ENCODE data around the gene ZSWIM8.

The ZSWIM8 gene

GRCh38 chr10:73840403-73841060, 55.1 kb downstream of the ZSWIM8 start:
- no peaks in the 10 kb centered on the region for H3K9me3 ChIP-seq (ENCODE audit: insufficient read depth, low read depth, low read length)
- no peak overlapping the region for H3K4me3 ChIP-seq (ENCODE audit: low read length)
- no peak overlapping the region for H3K27ac ChIP-seq (ENCODE audit: low read length)
- H3K9ac ChIP-seq (ENCODE audit: low read depth, low read length) = no peak overlapping the region
- peaks cover 80% of the 10 kb centered on the region for H3K36me3 ChIP-seq (ENCODE audit: insufficient read depth, low read depth, low read length)
- H3K4me1 ChIP-seq (ENCODE audit: insufficient read depth, low read length) = no peaks in the 10 kb centered on the region
- no peaks in the 10 kb centered on the region for H3K27me3 ChIP-seq (ENCODE audit: insufficient read depth, low read length)

DNA sequence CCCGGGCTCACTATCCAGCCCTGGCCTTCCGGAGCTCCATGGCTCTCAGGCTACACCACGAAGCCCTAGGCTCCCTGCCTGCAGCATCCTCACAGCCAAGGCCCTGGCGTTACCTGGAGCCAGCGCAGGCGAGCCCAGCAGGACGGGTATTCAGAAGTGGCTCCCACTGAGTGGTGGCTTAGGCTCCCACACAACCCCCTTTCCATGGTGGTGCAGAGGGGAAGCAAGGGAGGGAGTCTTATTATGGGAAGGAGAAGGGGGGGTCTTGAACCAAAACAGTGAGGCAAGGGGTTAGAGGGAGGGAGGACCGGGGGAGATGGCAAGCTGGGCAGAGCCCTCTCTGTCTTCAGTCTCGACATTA, 55.6 kb downstream of the ZSWIM8 start:
- H3K36me3 ChIP-seq (ENCODE audit: insufficient read depth, low read depth, low read length) = peaks cover 82% of the 10 kb centered on the region
- no peaks in the 10 kb centered on the region for H3K9me3 ChIP-seq (ENCODE audit: insufficient read depth, low read depth, low read length)
- H3K9ac ChIP-seq (ENCODE audit: low read depth, low read length) = no peak overlapping the region

DNA sequence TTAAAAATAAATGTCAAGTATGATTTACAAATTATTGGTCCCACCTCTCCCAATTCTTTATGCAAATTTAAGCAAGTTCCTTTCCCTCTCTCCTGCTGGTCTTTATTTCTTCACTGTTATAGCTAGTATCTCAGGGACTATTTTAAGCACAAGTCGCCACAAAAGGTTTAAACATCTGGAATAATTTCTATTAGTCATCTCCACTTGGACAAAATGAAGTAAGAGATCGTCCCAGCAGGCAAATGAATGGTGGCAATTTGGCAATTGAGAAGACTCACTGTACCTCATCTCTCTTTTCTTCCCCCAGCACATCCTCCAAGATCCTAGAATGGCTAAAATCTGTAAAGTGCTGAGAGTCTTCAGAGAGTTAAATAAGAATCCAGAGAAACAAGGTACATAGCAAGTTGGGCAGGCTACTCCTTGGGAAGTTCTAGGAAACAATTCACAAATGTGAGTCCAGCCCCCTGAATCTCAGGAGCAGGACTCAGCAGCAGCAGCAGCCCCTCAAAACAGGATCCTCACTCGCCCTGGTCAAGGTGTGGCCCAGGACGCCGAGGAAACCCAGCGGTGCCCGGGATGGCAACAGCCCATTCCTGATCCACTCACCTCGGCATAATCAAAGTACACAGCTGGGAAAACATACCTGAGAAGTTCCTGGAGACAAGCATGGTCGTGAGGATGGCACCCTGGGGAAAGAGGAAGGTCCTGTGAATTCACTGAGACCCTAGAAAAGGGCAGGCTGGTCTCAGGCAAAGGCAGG, 56.3 kb downstream of the ZSWIM8 start:
- Histone ChIP-seq H3K9me3 (ENCODE audit: insufficient read depth, low read depth, low read length) (no peaks in the 10 kb centered on the region), H3K4me1 (ENCODE audit: insufficient read depth, low read length) (no peaks in the 10 kb centered on the region), H3K27ac (ENCODE audit: low read length) (no peak overlapping the region), H3K4me3 (ENCODE audit: low read length) (no peak overlapping the region), H3K27me3 (ENCODE audit: insufficient read depth, low read length) (no peaks in the 10 kb centered on the region), H3K36me3 (ENCODE audit: insufficient read depth, low read depth, low read length) (peaks cover 82% of the 10 kb centered on the region), H3K9ac (ENCODE audit: low read depth, low read length) (no peak overlapping the region)

More for the DNA sequence above, 55.6 kb downstream of the ZSWIM8 start:
- Histone ChIP-seq H3K4me3 (ENCODE audit: low read length) (no peak overlapping the region), H3K4me1 (ENCODE audit: insufficient read depth, low read length) (no peaks in the 10 kb centered on the region), H3K27ac (ENCODE audit: low read length) (no peak overlapping the region), H3K27me3 (ENCODE audit: insufficient read depth, low read length) (no peaks in the 10 kb centered on the region)

DNA sequence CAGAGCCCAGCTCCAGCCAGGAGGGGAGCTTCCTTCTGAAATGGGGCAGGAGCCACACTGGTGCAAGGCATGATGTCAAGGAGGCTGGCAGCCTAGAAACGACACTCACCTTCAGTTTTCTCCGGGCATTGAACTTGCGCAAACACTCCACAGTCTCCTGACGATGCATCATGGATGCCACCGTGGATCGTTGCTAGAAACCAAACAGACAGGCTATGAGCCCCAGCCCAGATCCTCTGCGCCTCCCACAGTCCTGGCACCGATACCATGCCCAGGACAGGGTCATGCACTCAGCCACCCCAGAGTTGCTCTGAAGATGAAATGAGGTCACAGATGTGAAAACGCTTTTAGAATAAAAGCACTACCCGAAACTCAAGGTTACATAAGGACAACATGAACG, 56.9 kb downstream of the ZSWIM8 start:
- H3K4me1 ChIP-seq (ENCODE audit: insufficient read depth, low read length) = no peaks in the 10 kb centered on the region
- H3K9ac ChIP-seq (ENCODE audit: low read depth, low read length) = no peak overlapping the region
- H3K27ac ChIP-seq (ENCODE audit: low read length) = no peak overlapping the region
- no peak overlapping the region for H3K4me3 ChIP-seq (ENCODE audit: low read length)
- H3K36me3 ChIP-seq (ENCODE audit: insufficient read depth, low read depth, low read length) = peaks cover 82% of the 10 kb centered on the region
- no peaks in the 10 kb centered on the region for H3K27me3 ChIP-seq (ENCODE audit: insufficient read depth, low read length)
- no peaks in the 10 kb centered on the region for H3K9me3 ChIP-seq (ENCODE audit: insufficient read depth, low read depth, low read length)

DNA sequence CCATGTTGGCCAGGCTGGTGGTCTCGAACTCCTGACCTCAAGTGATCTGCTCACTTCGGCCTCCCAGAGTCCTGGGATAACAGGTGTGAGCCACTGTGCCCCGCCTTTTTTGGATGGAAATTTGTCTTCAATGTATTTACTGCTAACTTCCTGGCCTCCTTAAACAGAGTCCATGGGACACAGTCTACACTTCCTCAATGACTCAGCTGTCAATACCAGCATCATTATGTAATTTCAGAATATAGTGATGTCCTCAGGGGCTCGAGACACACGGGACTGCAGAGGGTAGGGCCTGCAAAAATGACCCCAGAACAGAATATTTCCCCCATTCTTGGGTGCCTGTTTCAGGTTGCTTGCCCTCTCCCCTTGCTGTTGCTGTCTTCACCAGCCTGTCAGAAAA, 57.9 kb downstream of the ZSWIM8 start:
- Histone ChIP-seq H3K9me3 (ENCODE audit: insufficient read depth, low read depth, low read length) (no peaks in the 10 kb centered on the region), H3K27me3 (ENCODE audit: insufficient read depth, low read length) (no peaks in the 10 kb centered on the region), H3K4me1 (ENCODE audit: insufficient read depth, low read length) (no peaks in the 10 kb centered on the region), H3K4me3 (ENCODE audit: low read length) (no peak overlapping the region), H3K36me3 (ENCODE audit: insufficient read depth, low read depth, low read length) (peaks cover 82% of the 10 kb centered on the region), H3K9ac (ENCODE audit: low read depth, low read length) (no peak overlapping the region), H3K27ac (ENCODE audit: low read length) (no peak overlapping the region)

DNA sequence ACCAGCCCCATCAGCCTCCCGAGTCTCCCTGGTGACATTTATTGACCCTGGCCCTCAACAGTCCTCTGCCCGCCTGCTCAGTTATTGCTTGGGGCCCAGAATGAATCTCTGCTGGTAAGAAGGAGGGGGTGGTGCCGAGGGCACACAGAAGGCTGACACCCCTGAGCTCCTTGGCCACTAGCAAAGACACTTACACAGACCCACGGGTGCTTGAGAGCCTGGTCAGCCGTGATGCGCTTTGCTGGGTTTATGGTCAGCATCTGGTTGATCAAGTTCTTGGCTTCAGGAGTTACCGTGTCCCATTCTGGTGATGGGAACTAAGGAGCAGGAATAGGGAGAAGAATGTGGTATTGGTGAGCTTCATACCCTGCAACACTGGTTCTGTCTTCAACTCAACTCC, 61.6 kb downstream of the ZSWIM8 start:
- H3K27me3 ChIP-seq (ENCODE audit: insufficient read depth, low read length) = no peaks in the 10 kb centered on the region
- H3K36me3 ChIP-seq (ENCODE audit: insufficient read depth, low read depth, low read length) = peaks cover 70% of the 10 kb centered on the region
- H3K4me1 ChIP-seq (ENCODE audit: insufficient read depth, low read length) = peaks cover 6% of the 10 kb centered on the region; the same call in 1 of the 2 replicates
- no peak overlapping the region for H3K27ac ChIP-seq (ENCODE audit: low read length)
- no peaks in the 10 kb centered on the region for H3K9me3 ChIP-seq (ENCODE audit: insufficient read depth, low read depth, low read length)
- H3K9ac ChIP-seq (ENCODE audit: low read depth, low read length) = no peak overlapping the region
- no peak overlapping the region for H3K4me3 ChIP-seq (ENCODE audit: low read length)

- H3K9ac ChIP-seq (ENCODE audit: low read depth, low read length) = no peak overlapping the region
- H3K27ac ChIP-seq (ENCODE audit: low read length) = no peak overlapping the region
- peaks cover 74% of the 10 kb centered on the region for H3K36me3 ChIP-seq (ENCODE audit: insufficient read depth, low read depth, low read length)
- H3K4me3 ChIP-seq (ENCODE audit: low read length) = no peak overlapping the region
- H3K9me3 ChIP-seq (ENCODE audit: insufficient read depth, low read depth, low read length) = no peaks in the 10 kb centered on the region
- H3K4me1 ChIP-seq (ENCODE audit: insufficient read depth, low read length) = peaks cover 6% of the 10 kb centered on the region; the same call in 1 of the 2 replicates
- H3K27me3 ChIP-seq (ENCODE audit: insufficient read depth, low read length) = no peaks in the 10 kb centered on the region
These were observed 63.5 kb downstream of the ZSWIM8 start for GRCh38 chr10:73848821-73849489.

GRCh38 chr10:73850211-73850610, 64.8 kb downstream of the ZSWIM8 start:
- Histone ChIP-seq H3K27me3 (ENCODE audit: insufficient read depth, low read length) (no peaks in the 10 kb centered on the region), H3K36me3 (ENCODE audit: insufficient read depth, low read depth, low read length) (peaks cover 70% of the 10 kb centered on the region), H3K9me3 (ENCODE audit: insufficient read depth, low read depth, low read length) (no peaks in the 10 kb centered on the region), H3K4me3 (ENCODE audit: low read length) (no peak overlapping the region), H3K27ac (ENCODE audit: low read length) (no peak overlapping the region), H3K9ac (ENCODE audit: low read depth, low read length) (no peak overlapping the region), H3K4me1 (ENCODE audit: insufficient read depth, low read length) (peaks cover 6% of the 10 kb centered on the region; the same call in 1 of the 2 replicates)

DNA sequence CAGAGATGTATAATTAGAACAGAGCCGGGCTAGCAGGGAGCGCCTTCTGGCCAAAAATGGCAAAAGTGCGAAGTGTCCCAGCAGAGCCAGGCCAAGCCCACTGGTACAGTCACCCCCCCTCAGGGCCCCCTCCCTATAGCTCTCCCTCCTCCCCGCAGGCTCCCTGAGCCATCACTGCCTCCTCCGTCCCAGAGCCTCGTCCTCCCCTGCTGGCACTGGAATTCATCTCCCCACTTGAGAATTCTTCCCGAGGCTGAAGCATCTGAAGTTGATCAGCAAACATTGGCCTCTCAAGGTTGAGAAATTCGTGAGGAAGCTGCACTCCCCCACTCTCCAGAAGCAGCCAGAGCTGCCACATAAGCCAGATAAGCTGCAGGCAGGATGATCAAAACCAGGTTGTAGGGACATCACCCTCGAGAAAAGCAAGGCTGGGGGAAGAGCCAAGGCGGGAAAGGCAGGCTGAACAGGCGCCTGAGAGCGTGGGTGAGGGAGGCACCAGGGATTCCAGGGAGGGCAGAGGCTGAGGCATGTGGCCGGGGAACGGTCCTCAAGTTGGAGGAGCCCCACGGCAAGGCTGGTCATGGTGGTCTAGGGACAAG, 65.6 kb downstream of the ZSWIM8 start:
- Histone ChIP-seq H3K36me3 (ENCODE audit: insufficient read depth, low read depth, low read length) (peaks cover 71% of the 10 kb centered on the region), H3K4me3 (ENCODE audit: low read length) (no peak overlapping the region), H3K27ac (ENCODE audit: low read length) (no peak overlapping the region), H3K9me3 (ENCODE audit: insufficient read depth, low read depth, low read length) (no peaks in the 10 kb centered on the region), H3K4me1 (ENCODE audit: insufficient read depth, low read length) (peaks cover 6% of the 10 kb centered on the region; the same call in 1 of the 2 replicates), H3K9ac (ENCODE audit: low read depth, low read length) (peak overlapping the region; percentile 51; the same call in 1 of the 2 replicates), H3K27me3 (ENCODE audit: insufficient read depth, low read length) (no peaks in the 10 kb centered on the region)

Data from iPS-20b (cell line).